Muscle layer of duodenum (tissue), 2 donors: ENCODE results near the gene MTUS2.

ENCODE experiments used
- H3K27ac ChIP-seq: one replicate; pipeline ENCODE4 v1.7.0; 2013; ENCODE audit warnings: mild to moderate bottlenecking, low read length
- H3K27me3 ChIP-seq: one replicate; pipeline ENCODE4 v1.7.0; 2013; ENCODE audit warnings: low read depth, mild to moderate bottlenecking, control low read depth, low read length
- H3K36me3 ChIP-seq, 2 donors: one replicate each; pipeline ENCODE4 v1.7.0; 2013; ENCODE audit warnings: low read length in 2 of 2, control low read depth in 1 of 2, mild to moderate bottlenecking in 1 of 2; ENCODE audit not compliant: insufficient read depth in 2 of 2, control insufficient read depth in 1 of 2
- H3K4me1 ChIP-seq, 2 donors: one replicate each; pipeline ENCODE4 v1.7.0; 2013; ENCODE audit warnings: low read length in 2 of 2, mild to moderate bottlenecking in 2 of 2, control low read depth in 1 of 2, moderate library complexity in 1 of 2; ENCODE audit not compliant: insufficient read depth in 2 of 2, control insufficient read depth in 1 of 2
- H3K4me3 ChIP-seq, 2 donors: one replicate each; pipeline ENCODE4 v1.7.0; 2013; ENCODE audit warnings: low read length in 2 of 2, low read depth in 1 of 2, mild to moderate bottlenecking in 1 of 2
- H3K9me3 ChIP-seq, 2 donors: one replicate each; pipeline ENCODE4 v1.7.0; 2013; ENCODE audit warnings: low read length in 2 of 2, control low read depth in 1 of 2, mild to moderate bottlenecking in 1 of 2; ENCODE audit not compliant: control insufficient read depth in 1 of 2
- donor health status: healthy.

The MTUS2 gene

GRCh38 chr13:29491248-29491647 lies 671.1 kb downstream of the MTUS2 start:
- peaks cover 0 to 4% of the 10 kb centered on the region in 2 donors for H3K4me1 ChIP-seq
- H3K27me3 ChIP-seq, result no peaks in the 10 kb centered on the region
- no peak overlapping the region for H3K4me3 ChIP-seq
- H3K27ac ChIP-seq, result no peak overlapping the region
- no peaks in the 10 kb centered on the region for H3K36me3 ChIP-seq
- no peaks in the 10 kb centered on the region for H3K9me3 ChIP-seq

DNA sequence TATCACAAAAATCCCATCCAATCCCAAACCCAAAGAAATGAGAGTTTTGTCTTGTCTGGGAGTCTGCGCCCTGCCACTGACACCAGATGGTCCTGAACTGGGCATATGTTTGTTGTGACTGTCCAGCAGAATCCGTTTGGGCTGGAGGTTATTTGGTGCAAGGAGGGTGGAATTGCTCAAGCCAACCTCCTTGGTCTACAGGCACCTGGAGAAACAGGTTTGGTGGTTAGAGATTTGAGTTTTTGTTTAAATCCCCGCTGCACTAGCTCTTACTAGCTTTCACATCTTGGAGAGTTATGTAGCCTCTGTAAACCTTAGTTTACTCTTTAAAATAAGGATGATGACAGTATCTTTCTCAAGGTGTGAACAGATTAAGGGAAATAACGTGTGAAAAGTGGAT lies 673.7 kb downstream of the MTUS2 start:
- Histone ChIP-seq H3K4me3 (no peak overlapping the region), H3K9me3 (no peaks in the 10 kb centered on the region), H3K4me1 (peaks cover 0 to 17% of the 10 kb centered on the region in 2 donors), H3K36me3 (no peaks in the 10 kb centered on the region), H3K27ac (no peak overlapping the region), H3K27me3 (no peaks in the 10 kb centered on the region)

- Histone ChIP-seq H3K27ac (no peak overlapping the region), H3K4me3 (no peak overlapping the region), H3K36me3 (no peaks in the 10 kb centered on the region), H3K4me1 (peaks cover 0 to 17% of the 10 kb centered on the region in 2 donors), H3K27me3 (no peaks in the 10 kb centered on the region), H3K9me3 (no peaks in the 10 kb centered on the region)
Measured at GRCh38 chr13:29494520-29494919, 674.4 kb downstream of the MTUS2 start.

DNA sequence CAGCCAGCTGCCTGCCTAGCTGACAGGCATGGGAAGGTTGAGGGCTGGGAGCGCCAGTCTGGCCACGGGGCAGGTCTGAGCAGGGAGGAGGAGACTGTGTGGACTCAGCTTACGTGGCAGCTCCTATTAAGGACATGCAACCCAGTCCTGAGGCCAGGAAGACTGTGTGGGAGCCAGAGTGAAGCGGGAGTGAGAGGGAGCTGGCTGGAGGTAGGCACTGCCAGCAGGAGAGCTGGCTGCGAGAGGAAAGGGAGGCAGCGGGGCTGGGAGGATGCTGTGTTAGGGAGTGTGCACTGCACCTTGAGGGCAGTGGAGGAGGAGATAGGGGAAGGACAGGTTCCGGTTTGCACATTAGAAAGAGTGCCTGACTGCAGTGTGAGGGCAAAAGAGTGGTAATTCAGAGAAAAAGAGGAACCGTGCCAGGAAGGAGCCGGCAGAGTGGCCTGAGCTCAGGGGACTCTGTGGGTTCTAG lies 676.1 kb downstream of the MTUS2 start:
- Histone ChIP-seq H3K36me3 (no peaks in the 10 kb centered on the region), H3K27me3 (no peaks in the 10 kb centered on the region), H3K9me3 (no peaks in the 10 kb centered on the region), H3K27ac (no peak overlapping the region), H3K4me3 (no peak overlapping the region), H3K4me1 (peaks cover 0 to 17% of the 10 kb centered on the region in 2 donors)

GRCh38 chr13:29497137-29497654 lies 677.1 kb downstream of the MTUS2 start:
- no peaks in the 10 kb centered on the region for H3K36me3 ChIP-seq
- H3K27ac ChIP-seq, result no peak overlapping the region
- peaks cover 0 to 17% of the 10 kb centered on the region in 2 donors for H3K4me1 ChIP-seq
- H3K4me3 ChIP-seq, result no peak overlapping the region
- H3K9me3 ChIP-seq, result no peaks in the 10 kb centered on the region
- H3K27me3 ChIP-seq, result no peaks in the 10 kb centered on the region

- Histone ChIP-seq H3K27me3 (no peaks in the 10 kb centered on the region), H3K36me3 (no peaks in the 10 kb centered on the region), H3K4me1 (peaks cover 3 to 17% of the 10 kb centered on the region in 2 donors), H3K4me3 (no peak overlapping the region), H3K9me3 (no peaks in the 10 kb centered on the region), H3K27ac (no peak overlapping the region)
Measured at GRCh38 chr13:29498426-29499040, 678.4 kb downstream of the MTUS2 start.

DNA sequence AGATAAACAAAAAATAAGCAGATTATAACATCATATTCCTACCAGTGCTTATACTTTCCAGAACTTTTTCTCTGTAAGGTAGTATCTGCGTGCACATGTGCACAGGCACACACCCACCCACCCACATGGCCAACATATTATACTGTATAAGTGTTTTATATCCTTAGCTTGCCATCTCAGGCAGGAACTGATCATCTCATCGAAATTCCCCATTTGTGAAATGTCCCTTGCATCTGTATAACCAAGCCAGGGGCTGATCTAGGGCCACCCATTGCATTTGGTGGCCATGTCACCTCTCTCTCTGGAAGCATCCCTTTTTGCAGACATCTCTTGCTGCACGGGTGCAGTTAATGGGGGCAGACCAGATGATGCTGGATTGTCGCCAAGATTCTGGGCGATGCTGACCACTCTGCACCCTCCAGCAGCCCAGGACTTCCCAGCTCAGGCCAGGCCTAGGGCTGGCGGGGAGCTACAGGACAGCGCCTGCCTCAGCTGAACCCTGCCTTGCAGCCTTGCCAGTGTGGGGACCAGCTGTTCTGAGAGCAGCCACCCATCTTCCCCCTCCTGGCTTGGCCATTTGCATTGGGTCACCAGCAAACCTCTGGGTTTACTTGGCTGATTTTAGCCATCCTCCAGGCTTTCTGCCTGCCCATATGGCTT lies 679.5 kb downstream of the MTUS2 start:
- peaks cover 4% of the 10 kb centered on the region for H3K27me3 ChIP-seq
- H3K36me3 ChIP-seq, result no peaks in the 10 kb centered on the region
- H3K4me3 ChIP-seq, result no peak overlapping the region
- H3K4me1 ChIP-seq, result peaks cover 3 to 17% of the 10 kb centered on the region in 2 donors
- H3K9me3 ChIP-seq, result no peaks in the 10 kb centered on the region
- no peak overlapping the region for H3K27ac ChIP-seq

- Histone ChIP-seq H3K9me3 (no peaks in the 10 kb centered on the region), H3K27ac (no peak overlapping the region), H3K36me3 (no peaks in the 10 kb centered on the region), H3K4me3 (no peak overlapping the region), H3K27me3 (peaks cover 4% of the 10 kb centered on the region), H3K4me1 (peaks cover 3 to 17% of the 10 kb centered on the region in 2 donors)
Measured at GRCh38 chr13:29500386-29500785, 680.2 kb downstream of the MTUS2 start.

DNA sequence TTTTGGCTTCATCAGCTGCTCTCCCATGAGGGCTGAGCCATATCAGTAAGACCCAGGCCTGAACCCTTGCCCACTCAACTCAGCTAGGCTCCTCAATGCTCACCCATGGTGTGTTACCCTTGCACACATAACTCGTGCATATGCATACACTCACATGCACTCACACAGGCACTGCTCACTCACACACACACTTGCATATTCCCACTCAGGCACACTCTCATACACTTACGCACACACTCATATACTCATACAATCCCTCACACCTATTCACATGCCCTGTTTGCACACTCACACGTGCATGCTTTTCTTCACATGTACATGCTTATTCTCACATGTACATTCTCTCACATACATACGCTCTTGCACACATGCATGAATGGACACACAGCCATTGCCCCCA lies 681.5 kb downstream of the MTUS2 start:
- H3K9me3 ChIP-seq, result no peaks in the 10 kb centered on the region
- no peaks in the 10 kb centered on the region for H3K36me3 ChIP-seq
- H3K4me3 ChIP-seq, result no peak overlapping the region
- peaks cover 3 to 8% of the 10 kb centered on the region in 2 donors for H3K4me1 ChIP-seq
- H3K27ac ChIP-seq, result no peak overlapping the region
- peaks cover 4% of the 10 kb centered on the region for H3K27me3 ChIP-seq

DNA sequence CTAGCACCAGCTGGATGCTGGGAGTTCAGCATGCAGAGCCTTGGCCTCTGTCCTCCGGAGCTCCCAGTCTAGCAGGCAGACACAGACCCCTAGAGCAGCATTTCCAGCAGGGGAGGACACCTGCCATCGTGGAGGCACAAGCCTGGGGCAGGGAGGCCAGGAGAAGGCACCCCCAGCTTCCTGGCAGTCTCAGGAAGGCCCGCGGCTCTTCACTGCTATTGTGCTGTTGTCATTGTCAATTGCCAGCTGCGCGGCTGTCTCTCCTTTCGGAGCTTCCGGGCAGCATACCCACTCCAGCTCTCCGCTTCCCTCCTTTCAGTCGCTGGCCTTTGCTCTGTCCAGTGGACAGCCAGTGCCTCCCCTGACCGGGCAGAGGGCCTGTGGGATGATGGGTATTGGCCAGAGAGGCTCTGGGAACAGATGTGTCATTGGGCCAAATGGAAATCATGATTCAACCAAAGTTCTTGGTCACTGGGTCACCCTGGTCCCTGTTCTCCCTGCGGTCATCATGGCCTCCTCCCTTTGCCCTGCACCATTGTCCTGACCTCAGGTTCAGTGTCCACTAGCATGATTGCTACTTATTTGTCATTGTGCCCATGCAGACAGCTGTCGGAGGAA lies 682.4 kb downstream of the MTUS2 start:
- Histone ChIP-seq H3K4me3 (no peak overlapping the region), H3K4me1 (peaks cover 3 to 12% of the 10 kb centered on the region in 2 donors), H3K27me3 (peaks cover 4% of the 10 kb centered on the region), H3K27ac (no peak overlapping the region), H3K9me3 (no peaks in the 10 kb centered on the region), H3K36me3 (no peaks in the 10 kb centered on the region)

DNA sequence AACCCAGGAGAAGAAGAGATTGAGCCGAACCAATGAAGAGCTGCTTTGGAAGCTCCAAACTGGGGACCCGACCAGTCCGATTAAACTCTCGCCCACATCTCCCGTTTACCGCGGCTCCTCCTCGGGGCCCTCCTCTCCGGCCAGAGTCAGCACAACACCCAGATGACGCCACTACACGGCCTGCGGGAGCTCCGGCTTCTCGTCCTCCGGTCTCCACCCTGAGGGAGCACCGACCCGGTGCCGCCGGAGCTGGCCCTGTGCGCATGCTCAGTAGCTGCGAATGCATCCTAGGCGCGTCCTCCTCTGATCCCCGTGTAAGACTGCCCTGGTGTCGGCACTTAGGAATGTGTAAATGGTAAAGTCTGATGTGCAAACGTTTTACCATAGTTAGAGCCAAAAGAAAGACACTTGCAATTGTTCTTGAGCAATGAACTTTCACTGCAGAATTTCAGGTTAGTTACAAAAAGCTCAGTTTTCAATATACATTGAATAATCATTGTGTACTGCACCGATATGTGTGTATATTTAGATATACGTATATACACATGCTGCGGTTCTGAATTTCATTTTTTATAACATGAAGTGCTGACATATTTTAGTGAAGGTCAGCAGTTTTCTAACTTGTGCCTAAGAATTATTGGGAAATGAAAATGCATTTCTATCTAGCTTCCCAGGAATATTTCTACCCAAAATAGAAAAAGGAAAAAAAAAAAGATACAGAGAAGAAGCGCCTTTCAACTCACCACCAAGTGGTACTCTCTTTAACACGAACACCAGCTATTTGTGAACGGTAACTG lies 683.1 kb downstream of the MTUS2 start:
- Histone ChIP-seq H3K27me3 (peaks cover 4% of the 10 kb centered on the region), H3K9me3 (no peaks in the 10 kb centered on the region), H3K36me3 (no peaks in the 10 kb centered on the region), H3K27ac (no peak overlapping the region), H3K4me3 (no peak overlapping the region), H3K4me1 (peaks cover 3 to 14% of the 10 kb centered on the region in 2 donors)
